ENCODE data around the gene CELA3A.

The CELA3A gene

DNA sequence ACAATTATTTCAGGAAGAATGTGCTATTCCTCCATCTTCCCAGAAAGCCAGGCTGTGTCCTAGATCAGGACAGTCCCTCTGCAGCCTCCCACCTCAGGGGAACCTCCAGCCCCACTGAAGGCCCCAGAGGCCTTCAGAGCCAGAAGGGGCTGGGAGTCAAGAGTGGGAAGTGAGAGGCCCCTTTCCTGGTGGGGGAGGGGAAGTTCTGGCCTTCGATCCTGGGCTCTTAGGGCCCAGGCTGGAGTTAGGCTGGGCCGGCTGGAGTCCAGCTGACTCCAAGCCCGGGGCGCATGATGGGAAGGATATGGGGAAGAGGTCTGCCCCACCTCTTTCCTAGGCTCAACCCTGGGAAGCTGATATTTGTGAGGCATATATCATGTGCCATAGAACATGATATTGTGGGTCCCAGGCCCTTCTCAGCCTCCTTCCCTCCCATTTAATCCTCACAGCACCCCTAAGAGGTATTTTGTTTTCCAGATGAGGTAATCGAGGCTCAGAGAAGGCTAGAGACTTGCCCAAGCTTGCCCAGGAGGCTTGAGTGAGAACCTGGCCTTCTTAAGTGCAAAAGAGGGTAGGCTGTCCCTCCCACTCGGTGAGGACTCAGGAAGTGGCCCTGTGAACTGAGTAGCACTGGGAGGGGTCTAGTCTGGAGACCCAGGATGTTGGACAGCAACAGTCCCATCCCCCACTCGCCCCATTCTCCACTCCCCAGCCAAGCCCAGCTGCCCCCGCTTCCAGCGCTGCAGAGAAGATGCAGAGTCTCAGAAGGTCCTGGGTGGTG is 45.8 kb upstream of the CELA3A start:
- Histone ChIP-seq H3K27ac (ENCODE audit: low read depth, low read length) (no peak overlapping the region), H3K4me1 (ENCODE audit: control insufficient read depth, low read length) (no peaks in the 10 kb centered on the region), H3K27me3 (ENCODE audit: control insufficient read depth, low read length) (no peaks in the 10 kb centered on the region), H3K9me3 (ENCODE audit: control insufficient read depth, insufficient read depth, low read length) (no peaks in the 10 kb centered on the region), H3K9me2 (replicated peaks; ENCODE audit: control insufficient read depth, low read length) (no peaks in the 10 kb centered on the region), H3K79me2 (ENCODE audit: control insufficient read depth, low read length) (no peaks in the 10 kb centered on the region), H3K4me3 (ENCODE audit: low read length) (no peak overlapping the region), H3K4me2 (ENCODE audit: low read length) (no peak overlapping the region), H3K36me3 (ENCODE audit: control insufficient read depth, low read length) (no peaks in the 10 kb centered on the region), H3F3A (ENCODE audit: control insufficient read depth, insufficient read depth) (no peaks in the 10 kb centered on the region), H4K20me1 (ENCODE audit: control insufficient read depth, insufficient read depth, low read depth, low read length) (no peaks in the 10 kb centered on the region)
- TF ChIP-seq, protein P1, sequence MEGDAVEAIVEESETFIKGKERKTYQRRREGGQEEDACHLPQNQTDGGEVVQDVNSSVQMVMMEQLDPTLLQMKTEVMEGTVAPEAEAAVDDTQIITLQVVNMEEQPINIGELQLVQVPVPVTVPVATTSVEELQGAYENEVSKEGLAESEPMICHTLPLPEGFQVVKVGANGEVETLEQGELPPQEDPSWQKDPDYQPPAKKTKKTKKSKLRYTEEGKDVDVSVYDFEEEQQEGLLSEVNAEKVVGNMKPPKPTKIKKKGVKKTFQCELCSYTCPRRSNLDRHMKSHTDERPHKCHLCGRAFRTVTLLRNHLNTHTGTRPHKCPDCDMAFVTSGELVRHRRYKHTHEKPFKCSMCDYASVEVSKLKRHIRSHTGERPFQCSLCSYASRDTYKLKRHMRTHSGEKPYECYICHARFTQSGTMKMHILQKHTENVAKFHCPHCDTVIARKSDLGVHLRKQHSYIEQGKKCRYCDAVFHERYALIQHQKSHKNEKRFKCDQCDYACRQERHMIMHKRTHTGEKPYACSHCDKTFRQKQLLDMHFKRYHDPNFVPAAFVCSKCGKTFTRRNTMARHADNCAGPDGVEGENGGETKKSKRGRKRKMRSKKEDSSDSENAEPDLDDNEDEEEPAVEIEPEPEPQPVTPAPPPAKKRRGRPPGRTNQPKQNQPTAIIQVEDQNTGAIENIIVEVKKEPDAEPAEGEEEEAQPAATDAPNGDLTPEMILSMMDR (IDR thresholded peaks at IDR 0.05; ENCODE audit: low read depth, low read length, poor library complexity, severe bottlenecking), result no peak
- no peak for TF ChIP-seq EZH2phosphoT487 (IDR thresholded peaks at IDR 0.05; ENCODE audit: borderline replicate concordance, low read length)

DNA sequence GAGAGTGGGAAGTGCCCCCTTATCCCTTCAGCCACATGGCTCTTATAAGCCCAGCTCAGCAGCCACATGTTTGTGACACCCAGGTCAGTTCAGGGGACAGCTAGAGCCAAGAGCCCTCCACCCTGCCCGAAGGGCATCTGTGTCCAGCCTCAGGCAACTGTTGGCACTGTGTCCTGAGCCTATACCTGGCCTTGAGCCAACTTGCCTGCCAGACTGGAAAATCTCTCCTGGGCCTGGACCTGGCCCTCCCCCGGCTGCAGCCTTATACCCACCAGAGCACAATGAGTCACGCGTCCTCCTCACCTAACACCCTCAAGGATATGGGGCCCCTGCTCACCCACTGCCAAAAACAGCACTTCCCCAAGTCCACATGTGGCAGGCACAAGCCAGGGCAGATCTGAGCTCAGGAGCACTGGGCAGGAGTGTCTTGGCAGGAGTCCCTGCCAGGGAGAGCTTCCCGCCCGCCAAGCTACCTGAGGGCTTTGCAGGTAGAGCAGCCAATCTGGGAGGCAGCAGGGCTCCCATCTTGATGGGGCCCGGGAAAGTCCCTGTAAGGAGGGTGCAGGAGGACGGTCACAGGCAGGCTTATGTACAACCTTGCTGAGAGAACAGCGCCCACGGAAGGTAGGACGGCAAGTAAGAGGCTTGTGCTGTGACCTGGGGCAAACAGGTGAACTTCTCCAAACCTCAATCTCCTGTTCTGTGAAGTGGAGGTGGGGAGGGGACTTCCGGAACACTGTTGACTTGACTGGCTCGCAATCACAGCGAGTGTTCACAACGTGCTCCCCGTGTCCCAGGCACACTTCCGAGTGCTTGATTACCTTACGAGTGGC is 44.5 kb upstream of the CELA3A start:
- Histone ChIP-seq H3K27me3 (ENCODE audit: control insufficient read depth, low read length) (no peaks in the 10 kb centered on the region), H3K4me3 (ENCODE audit: low read length) (no peak overlapping the region), H3K4me1 (ENCODE audit: control insufficient read depth, low read length) (no peaks in the 10 kb centered on the region), H3K9me2 (replicated peaks; ENCODE audit: control insufficient read depth, low read length) (no peaks in the 10 kb centered on the region), H3K4me2 (ENCODE audit: low read length) (no peak overlapping the region), H3K79me2 (ENCODE audit: control insufficient read depth, low read length) (no peaks in the 10 kb centered on the region), H3K27ac (ENCODE audit: low read depth, low read length) (no peak overlapping the region), H4K20me1 (ENCODE audit: control insufficient read depth, insufficient read depth, low read depth, low read length) (no peaks in the 10 kb centered on the region), H3F3A (ENCODE audit: control insufficient read depth, insufficient read depth) (no peaks in the 10 kb centered on the region), H3K36me3 (ENCODE audit: control insufficient read depth, low read length) (no peaks in the 10 kb centered on the region), H3K9me3 (ENCODE audit: control insufficient read depth, insufficient read depth, low read length) (no peaks in the 10 kb centered on the region)
- TF ChIP-seq EZH2phosphoT487 (IDR thresholded peaks at IDR 0.05; ENCODE audit: borderline replicate concordance, low read length), result no peak
- TF ChIP-seq, protein P1 (IDR thresholded peaks at IDR 0.05; ENCODE audit: low read depth, low read length, poor library complexity, severe bottlenecking), result no peak

DNA sequence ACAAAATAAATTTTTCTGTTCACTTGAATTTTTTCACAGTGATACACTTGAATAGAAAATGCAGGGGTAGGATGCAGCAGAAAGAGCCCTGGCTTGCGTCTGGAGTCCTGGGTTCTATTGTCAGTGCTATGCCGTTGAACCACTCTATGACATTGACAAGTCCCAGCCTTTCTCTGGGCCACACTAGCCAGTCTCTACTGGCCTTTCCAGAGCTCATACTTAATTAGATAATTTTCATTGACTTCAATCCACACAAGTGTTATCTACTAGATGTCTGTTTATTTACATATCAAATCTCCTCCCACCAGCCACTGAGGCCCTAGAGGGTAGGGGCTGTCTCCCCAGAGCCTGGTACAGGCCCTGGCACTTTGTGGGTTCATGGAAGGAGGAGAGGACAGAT is 40.1 kb upstream of the CELA3A start:
- Histone ChIP-seq H3K27me3 (ENCODE audit: control insufficient read depth, low read length) (no peaks in the 10 kb centered on the region), H3K4me1 (ENCODE audit: control insufficient read depth, low read length) (no peaks in the 10 kb centered on the region), H3K36me3 (ENCODE audit: control insufficient read depth, low read length) (no peaks in the 10 kb centered on the region), H3K4me2 (ENCODE audit: low read length) (no peak overlapping the region), H3K79me2 (ENCODE audit: control insufficient read depth, low read length) (no peaks in the 10 kb centered on the region), H4K20me1 (ENCODE audit: control insufficient read depth, insufficient read depth, low read depth, low read length) (no peaks in the 10 kb centered on the region), H3K27ac (ENCODE audit: low read depth, low read length) (no peak overlapping the region), H3K9me2 (replicated peaks; ENCODE audit: control insufficient read depth, low read length) (no peaks in the 10 kb centered on the region), H3K9me3 (ENCODE audit: control insufficient read depth, insufficient read depth, low read length) (no peaks in the 10 kb centered on the region), H3F3A (ENCODE audit: control insufficient read depth, insufficient read depth) (no peaks in the 10 kb centered on the region), H3K4me3 (ENCODE audit: low read length) (no peak overlapping the region)
- TF ChIP-seq, protein P1 (IDR thresholded peaks at IDR 0.05; ENCODE audit: low read depth, low read length, poor library complexity, severe bottlenecking), result no peak
- TF ChIP-seq EZH2phosphoT487 (IDR thresholded peaks at IDR 0.05; ENCODE audit: borderline replicate concordance, low read length), result no peak
